Ramos (cell line): ENCODE results near the gene KLF11.

Experiments used
- in situ Hi-C: fragments of 300-500 bp; cut with MboI; formaldehyde crosslinking; loops from one replicate; pipeline ENCODE4 v1.14.3; 2022; ENCODE audit warnings: low sequenced_read_pairs; ENCODE audit not compliant: unreplicated experiment

The KLF11 gene

DNA sequence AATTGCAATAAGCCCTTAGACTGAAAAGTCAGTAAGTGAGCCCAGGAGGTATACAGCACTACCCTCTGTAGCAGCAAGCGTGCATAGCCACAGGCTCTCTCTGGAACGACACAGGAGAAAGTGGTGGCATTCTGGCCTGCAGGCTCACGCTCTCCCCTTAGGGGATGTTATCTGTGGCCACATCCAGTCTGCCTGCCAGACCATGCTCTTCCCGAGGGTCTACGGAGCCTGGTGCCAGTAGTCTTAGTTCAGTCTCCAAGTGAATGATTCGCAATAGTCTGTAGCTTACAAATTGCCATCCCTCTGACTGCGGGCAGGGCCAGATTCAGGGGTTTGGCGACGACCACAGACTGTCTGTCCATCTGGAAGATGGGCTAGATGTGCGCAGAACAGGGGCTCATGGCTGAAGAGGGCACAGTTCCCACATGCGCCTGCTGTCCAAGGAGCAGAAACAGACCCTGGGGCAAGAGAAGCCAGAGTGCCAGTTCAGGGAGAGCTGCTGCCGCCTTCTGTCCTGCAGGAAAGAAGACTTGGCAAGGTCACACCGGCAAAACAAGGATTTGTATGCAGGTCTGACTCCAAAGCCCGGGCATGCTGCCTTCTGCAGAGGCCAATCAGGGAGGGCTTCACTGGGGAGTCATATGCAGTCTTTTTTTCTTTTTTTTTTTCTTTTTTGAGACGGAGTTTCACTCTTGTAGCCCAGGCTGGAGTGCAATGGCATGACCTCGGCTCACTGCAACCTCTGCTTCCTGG is 3.5 kb upstream of the KLF11 start:
- in situ Hi-C loops, result no loop called here

GRCh38 chr2:10041711-10042110 is 1.6 kb upstream of the KLF11 start:
- in situ Hi-C loops, result no loop called here

- in situ Hi-C loops, result no loop called here
Measured at GRCh38 chr2:10042301-10043161, 819 bp upstream of the KLF11 start.

- in situ Hi-C loops, result no loop called here
Measured at GRCh38 chr2:10043906-10044601, 704 bp downstream of the KLF11 start.

DNA sequence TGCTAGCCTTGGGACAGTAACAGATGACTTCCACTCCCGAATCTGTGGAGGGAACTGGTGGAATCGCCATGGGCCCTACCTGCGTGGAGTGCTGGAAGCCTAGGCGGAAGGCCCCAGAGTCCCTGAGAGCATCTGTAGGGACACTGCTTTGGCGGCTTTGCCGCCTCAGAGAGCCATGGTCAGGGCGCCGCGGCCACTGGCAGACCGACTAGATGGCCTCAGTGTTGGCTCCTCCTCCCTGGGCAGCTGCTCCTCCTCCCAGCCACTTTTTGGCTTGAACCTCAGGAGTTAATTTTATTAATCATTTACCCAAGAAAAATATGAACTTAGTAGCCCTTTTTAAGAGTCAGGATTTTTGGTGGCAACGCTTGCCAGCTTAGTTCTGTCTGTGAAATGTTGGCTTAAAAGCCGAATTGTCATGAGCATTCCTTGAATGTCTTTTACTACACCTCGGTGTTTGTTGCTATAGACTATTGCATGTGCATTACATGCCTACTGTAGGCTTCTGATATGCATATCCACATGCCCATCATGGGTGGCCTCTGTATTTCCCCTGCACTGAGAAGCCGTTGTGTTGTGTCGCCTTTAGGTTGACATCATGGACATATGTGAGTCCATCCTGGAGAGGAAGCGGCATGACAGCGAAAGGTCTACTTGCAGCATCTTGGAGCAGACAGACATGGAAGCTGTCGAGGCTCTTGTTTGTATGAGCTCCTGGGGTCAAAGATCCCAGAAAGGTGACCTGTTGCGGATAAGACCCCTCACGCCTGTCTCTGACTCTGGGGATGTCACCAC is 2.4 kb downstream of the KLF11 start:
- in situ Hi-C loops, result loop anchor here (5.0 kb wide), 1 partner anchor 233 kb away; no protein-coding TSS in a partner anchor

DNA sequence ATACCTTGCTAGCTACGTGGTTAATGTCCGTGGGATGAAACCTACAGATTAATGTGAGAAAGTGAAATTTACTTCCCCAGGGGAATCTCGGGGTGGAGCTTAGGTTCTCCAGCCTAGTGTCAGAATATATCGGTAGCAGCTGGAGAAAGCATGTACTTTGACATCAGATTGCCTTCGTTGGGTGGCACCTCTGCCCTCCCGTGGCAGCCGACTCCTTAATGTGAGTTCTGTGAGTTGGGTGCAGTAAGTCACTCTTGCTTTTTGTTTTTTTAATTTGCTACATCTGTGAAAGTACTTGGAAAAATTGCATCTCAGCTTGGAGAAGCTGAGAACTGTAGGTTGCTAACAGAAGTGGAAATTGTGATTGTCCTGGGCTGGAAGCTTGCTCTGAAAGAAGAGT is 3.6 kb downstream of the KLF11 start:
- in situ Hi-C loops, result loop anchor here (5.0 kb wide), 1 partner anchor 235 kb away; no protein-coding TSS in a partner anchor

DNA sequence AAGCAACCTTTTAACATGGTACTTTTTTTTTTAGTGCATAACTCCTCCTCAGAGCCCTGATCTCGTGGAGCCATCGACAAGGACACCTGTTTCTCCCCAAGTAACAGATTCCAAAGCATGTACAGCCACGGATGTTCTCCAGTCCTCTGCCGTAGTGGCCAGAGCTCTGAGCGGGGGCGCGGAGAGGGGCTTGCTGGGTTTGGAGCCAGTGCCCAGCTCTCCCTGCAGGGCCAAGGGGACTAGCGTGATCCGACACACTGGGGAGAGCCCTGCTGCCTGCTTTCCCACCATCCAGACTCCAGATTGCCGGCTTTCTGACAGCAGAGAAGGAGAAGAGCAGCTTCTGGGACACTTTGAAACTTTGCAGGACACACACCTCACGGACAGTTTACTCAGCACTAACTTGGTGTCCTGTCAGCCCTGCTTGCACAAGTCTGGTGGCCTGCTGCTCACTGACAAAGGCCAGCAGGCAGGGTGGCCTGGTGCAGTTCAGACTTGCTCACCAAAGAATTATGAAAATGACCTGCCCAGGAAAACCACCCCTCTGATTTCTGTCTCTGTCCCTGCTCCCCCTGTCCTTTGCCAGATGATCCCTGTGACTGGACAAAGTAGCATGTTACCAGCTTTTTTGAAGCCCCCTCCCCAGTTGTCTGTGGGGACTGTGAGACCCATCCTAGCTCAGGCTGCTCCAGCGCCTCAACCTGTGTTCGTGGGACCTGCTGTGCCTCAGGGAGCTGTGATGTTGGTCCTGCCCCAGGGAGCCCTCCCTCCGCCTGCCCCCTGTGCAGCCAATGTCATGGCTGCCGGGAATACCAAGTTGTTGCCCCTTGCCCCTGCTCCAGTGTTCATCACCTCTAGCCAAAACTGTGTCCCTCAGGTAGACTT is 4.5 kb downstream of the KLF11 start:
- in situ Hi-C loops, result loop anchor here (5.0 kb wide), 1 partner anchor 236 kb away; no protein-coding TSS in a partner anchor

GRCh38 chr2:10048501-10049171 is 5.3 kb downstream of the KLF11 start:
- in situ Hi-C loops, result loop anchor here (5.0 kb wide), 1 partner anchor 236 kb away; no protein-coding TSS in a partner anchor

GRCh38 chr2:10052216-10052615 is 8.9 kb downstream of the KLF11 start:
- in situ Hi-C loops, result no loop called here

GRCh38 chr2:10053351-10053750 is 10.0 kb downstream of the KLF11 start:
- in situ Hi-C loops, result no loop called here

DNA sequence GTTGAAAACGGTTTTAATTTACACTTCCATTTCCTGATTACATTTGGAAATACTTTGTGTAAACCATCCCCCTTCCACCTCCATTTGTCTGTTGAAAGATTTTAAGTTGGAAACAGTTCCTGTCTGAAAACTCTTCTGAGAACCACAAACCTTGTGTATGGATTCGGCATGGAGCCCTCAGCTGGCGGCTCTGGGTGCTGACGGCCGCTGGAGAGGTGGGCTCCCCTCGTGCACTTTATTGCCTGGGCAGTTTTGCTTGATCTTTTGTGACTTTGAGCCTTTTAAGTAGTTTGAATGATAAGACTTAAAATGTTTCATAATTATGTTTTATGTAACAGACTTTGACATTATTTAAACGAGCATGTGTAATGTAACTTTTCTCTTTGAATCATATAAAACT is 11.1 kb downstream of the KLF11 start:
- in situ Hi-C loops, result no loop called here

DNA sequence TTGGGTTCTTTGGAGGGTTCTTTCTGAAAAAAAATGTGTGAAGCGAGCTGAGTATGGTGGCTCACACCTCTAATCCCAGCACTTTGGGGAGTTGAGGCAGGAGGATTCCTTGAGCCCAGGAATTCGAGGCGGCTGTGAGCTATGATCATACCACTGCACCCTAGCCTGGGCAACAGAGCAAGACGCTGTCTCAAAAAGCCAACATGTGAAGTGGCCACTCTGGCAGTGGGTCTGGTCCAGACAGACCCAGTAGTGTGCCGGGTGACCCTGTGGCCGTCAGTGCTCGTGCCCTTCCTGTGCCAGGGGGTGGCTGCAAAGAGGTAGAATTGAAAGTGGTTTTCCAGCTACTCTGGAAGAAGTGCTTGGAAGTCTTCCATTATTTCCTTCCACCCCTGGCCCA is 11.6 kb downstream of the KLF11 start:
- in situ Hi-C loops, result no loop called here

GRCh38 chr2:10056439-10056838 is 13.1 kb downstream of the KLF11 start:
- in situ Hi-C loops, result no loop called here

DNA sequence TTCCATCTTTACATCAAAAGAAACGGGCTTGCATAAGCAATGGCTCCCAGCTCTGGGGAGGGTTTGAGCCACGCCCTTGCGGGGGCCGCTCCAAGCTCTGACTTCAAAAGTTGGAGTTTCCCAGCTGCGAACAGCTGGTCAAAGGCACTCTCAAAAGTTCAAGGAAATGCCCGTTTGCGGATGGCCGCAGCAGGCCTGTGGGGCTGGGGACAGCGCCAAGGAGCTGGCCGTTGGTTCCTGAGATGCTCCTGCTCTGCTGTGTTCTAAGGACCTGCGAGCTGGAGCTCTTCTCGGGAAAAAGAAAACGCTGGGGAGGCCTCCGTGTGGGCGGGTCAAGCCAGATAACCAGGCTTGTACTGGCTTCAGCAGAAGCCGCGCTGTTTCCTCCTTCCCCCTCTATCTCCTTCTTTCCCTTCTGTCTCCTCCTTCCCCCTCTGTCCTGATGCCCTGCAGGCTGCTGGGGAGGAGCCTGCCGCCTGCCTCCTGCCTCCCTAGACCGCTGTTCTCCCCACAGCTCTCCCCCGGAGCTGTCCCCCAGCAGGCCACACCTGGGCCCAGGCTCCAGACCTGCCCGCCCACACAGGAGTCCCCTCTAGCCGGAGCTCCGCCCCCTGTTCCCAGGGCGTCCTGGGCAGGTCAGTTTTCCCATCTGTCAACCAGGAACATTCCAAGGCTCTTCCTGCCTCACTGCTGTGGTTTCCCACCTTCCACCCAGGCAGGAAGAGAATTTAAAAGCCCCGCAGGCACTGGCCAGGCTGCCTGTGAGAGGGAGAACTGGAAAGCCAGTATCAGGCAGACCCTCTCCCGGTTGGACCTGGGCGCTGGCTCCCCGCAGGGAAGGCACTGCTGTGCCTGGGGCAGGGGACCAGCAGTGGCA is 14.1 kb downstream of the KLF11 start:
- in situ Hi-C loops, result no loop called here

GRCh38 chr2:10058251-10059015 is 15.1 kb downstream of the KLF11 start:
- in situ Hi-C loops, result no loop called here

DNA sequence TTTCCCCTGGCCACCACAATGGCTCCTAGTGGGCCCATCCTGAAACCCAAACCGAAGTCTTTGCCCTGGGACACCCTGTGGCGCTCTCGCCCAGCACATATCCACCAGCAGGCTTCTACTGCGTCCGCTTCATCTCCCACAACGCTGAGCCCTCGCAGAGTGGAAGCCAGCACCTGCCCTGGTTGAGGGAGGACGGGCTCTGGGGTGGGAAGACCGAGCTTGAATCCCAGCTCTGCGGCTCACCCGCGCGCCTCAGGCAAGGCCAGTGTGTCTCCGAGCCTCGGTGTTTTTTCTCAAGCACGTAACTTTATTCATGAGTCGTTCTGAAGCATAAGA is 15.6 kb downstream of the KLF11 start:
- in situ Hi-C loops, result no loop called here
